HepG2 (cell line): ENCODE measurements around the gene CDH13.

Experiments
- AGO1 ChIP-seq: fragments of 200-400 bp; formaldehyde crosslinking; IDR thresholded peaks from 2 replicates; pipeline ENCODE4 v1.6.1; 2017; ENCODE audit warnings: mild to moderate bottlenecking, low read depth, low read length, moderate library complexity; ENCODE audit not compliant: poor library complexity, severe bottlenecking
- CEBPB ChIP-seq: IDR thresholded peaks from 2 replicates; pipeline ENCODE4 v1.6.1; 2011; ENCODE audit warnings: low read depth, low read length, improper control_type of control experiment, borderline replicate concordance
- FOXA1 ChIP-seq, 2 experiments: fragments of 450-650 bp in 1 of 2; sonication (generic) in 1 of 2; formaldehyde crosslinking in 1 of 2; IDR thresholded peaks; 2 replicates each; pipeline versions ENCODE4 v1.4.0 to v1.6.1; 2016 to 2020; ENCODE audit warnings: missing genetic modification reagents in 1 of 2
- NCOA1 ChIP-seq: sonication (generic); formaldehyde crosslinking; IDR thresholded peaks from 2 replicates; pipeline ENCODE4 v1.9.0; 2021; ENCODE audit warnings: missing genetic modification reagents
- NONO ChIP-seq, 2 experiments: fragments of 450-650 bp in 1 of 2; sonication (generic) in 1 of 2; formaldehyde crosslinking in 1 of 2; IDR thresholded peaks in 1 of 2; conservative IDR thresholded peaks in 1 of 2; 2 replicates each; pipeline versions ENCODE4 v1.6.1 to v1.8.0; 2017 to 2022; ENCODE audit warnings: mild to moderate bottlenecking in 1 of 2, missing genetic modification reagents in 1 of 2, moderate library complexity in 1 of 2
- NR2F1 ChIP-seq, 2 experiments: fragments of 450-650 bp in 1 of 2; formaldehyde crosslinking in 1 of 2; IDR thresholded peaks; 2 replicates each; pipeline versions ENCODE4 v1.5.0 to v1.6.1; 2016 to 2020; ENCODE audit warnings: mild to moderate bottlenecking in 1 of 2, missing compliant biosample characterization in 1 of 2, missing genetic modification reagents in 1 of 2, moderate library complexity in 1 of 2
- RXRA ChIP-seq: sonication (generic); formaldehyde crosslinking; IDR thresholded peaks from 2 replicates; pipeline ENCODE4 v1.5.1; 2020; ENCODE audit warnings: missing genetic modification reagents
- ZNF44 ChIP-seq: sonication (generic); formaldehyde crosslinking; IDR thresholded peaks from 2 replicates; pipeline ENCODE4 v1.5.1; 2020; ENCODE audit warnings: mild to moderate bottlenecking, missing genetic modification reagents
- TF ChIP-seq, protein P1 (sequence below): sonication (generic); formaldehyde crosslinking; IDR thresholded peaks from 2 replicates; pipeline ENCODE4 v1.4.0; 2020; ENCODE audit warnings: low read depth, missing genetic modification reagents
- TF ChIP-seq, protein P2 (sequence below): sonication (generic); formaldehyde crosslinking; IDR thresholded peaks from 2 replicates; pipeline ENCODE4 v1.4.0; 2020; ENCODE audit warnings: missing genetic modification reagents
- TF ChIP-seq, protein P3 (sequence below): sonication (generic); formaldehyde crosslinking; IDR thresholded peaks from 2 replicates; pipeline ENCODE4 v1.5.0; 2020; ENCODE audit warnings: mild to moderate bottlenecking, missing genetic modification reagents, moderate library complexity
- TF ChIP-seq, protein P4 (sequence below): sonication (generic); formaldehyde crosslinking; IDR thresholded peaks from 2 replicates; pipeline ENCODE4 v1.9.0; 2021; ENCODE audit warnings: missing genetic modification reagents, borderline replicate concordance

DNA sequence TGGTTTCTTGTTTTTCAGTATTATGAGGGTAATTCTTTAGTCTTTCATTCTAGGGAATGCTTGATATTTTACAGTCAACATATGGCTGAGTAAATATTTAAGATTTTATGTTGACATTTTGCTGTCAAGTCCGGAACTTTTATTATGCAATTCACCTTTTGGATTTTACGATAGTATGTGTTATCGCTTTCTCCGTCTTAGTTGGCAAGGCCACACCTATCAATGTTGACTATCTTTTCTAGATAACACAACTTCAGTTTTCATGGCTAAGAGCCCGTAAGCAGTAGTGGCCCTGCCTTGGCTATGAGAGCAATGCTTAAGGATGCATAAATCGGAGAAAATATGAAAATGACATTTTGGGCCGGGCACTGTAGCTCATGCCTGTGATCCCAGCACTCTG is 39.5 kb upstream of the CDH13 start:
- TF ChIP-seq CEBPB (no peak), FOXA1 (IDR thresholded peaks at IDR 0.05) (no peak), FOXA1 (CRISPR knock-in tag; IDR thresholded peaks at IDR 0.05) (no peak), NCOA1 (CRISPR knock-in tag) (no peak), NONO (IDR thresholded peaks at IDR 0.05) (no peak), NONO (CRISPR knock-in tag; conservative IDR thresholded peaks at IDR 0.05) (no peak), AGO1 (no peak), NR2F1 (CRISPR knock-in tag; IDR thresholded peaks at IDR 0.05) (no peak), ZNF44 (CRISPR knock-in tag) (no peak), RXRA (no peak)
- TF ChIP-seq, protein P1, sequence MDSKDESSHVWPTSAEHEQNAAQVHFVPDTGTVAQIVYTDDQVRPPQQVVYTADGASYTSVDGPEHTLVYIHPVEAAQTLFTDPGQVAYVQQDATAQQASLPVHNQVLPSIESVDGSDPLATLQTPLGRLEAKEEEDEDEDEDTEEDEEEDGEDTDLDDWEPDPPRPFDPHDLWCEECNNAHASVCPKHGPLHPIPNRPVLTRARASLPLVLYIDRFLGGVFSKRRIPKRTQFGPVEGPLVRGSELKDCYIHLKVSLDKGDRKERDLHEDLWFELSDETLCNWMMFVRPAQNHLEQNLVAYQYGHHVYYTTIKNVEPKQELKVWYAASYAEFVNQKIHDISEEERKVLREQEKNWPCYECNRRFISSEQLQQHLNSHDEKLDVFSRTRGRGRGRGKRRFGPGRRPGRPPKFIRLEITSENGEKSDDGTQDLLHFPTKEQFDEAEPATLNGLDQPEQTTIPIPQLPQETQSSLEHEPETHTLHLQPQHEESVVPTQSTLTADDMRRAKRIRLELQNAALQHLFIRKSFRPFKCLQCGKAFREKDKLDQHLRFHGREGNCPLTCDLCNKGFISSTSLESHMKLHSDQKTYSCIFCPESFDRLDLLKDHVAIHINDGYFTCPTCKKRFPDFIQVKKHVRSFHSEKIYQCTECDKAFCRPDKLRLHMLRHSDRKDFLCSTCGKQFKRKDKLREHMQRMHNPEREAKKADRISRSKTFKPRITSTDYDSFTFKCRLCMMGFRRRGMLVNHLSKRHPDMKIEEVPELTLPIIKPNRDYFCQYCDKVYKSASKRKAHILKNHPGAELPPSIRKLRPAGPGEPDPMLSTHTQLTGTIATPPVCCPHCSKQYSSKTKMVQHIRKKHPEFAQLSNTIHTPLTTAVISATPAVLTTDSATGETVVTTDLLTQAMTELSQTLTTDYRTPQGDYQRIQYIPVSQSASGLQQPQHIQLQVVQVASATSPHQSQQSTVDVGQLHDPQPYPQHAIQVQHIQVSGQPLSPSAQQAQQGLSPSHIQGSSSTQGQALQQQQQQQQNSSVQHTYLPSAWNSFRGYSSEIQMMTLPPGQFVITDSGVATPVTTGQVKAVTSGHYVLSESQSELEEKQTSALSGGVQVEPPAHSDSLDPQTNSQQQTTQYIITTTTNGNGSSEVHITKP, result no peak
- TF ChIP-seq, protein P2, sequence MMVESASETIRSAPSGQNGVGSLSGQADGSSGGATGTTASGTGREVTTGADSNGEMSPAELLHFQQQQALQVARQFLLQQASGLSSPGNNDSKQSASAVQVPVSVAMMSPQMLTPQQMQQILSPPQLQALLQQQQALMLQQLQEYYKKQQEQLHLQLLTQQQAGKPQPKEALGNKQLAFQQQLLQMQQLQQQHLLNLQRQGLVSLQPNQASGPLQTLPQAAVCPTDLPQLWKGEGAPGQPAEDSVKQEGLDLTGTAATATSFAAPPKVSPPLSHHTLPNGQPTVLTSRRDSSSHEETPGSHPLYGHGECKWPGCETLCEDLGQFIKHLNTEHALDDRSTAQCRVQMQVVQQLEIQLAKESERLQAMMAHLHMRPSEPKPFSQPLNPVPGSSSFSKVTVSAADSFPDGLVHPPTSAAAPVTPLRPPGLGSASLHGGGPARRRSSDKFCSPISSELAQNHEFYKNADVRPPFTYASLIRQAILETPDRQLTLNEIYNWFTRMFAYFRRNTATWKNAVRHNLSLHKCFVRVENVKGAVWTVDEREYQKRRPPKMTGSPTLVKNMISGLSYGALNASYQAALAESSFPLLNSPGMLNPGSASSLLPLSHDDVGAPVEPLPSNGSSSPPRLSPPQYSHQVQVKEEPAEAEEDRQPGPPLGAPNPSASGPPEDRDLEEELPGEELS (CRISPR knock-in tag), result no peak
- TF ChIP-seq, protein P3, sequence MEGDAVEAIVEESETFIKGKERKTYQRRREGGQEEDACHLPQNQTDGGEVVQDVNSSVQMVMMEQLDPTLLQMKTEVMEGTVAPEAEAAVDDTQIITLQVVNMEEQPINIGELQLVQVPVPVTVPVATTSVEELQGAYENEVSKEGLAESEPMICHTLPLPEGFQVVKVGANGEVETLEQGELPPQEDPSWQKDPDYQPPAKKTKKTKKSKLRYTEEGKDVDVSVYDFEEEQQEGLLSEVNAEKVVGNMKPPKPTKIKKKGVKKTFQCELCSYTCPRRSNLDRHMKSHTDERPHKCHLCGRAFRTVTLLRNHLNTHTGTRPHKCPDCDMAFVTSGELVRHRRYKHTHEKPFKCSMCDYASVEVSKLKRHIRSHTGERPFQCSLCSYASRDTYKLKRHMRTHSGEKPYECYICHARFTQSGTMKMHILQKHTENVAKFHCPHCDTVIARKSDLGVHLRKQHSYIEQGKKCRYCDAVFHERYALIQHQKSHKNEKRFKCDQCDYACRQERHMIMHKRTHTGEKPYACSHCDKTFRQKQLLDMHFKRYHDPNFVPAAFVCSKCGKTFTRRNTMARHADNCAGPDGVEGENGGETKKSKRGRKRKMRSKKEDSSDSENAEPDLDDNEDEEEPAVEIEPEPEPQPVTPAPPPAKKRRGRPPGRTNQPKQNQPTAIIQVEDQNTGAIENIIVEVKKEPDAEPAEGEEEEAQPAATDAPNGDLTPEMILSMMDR, result no peak
- TF ChIP-seq, protein P4, sequence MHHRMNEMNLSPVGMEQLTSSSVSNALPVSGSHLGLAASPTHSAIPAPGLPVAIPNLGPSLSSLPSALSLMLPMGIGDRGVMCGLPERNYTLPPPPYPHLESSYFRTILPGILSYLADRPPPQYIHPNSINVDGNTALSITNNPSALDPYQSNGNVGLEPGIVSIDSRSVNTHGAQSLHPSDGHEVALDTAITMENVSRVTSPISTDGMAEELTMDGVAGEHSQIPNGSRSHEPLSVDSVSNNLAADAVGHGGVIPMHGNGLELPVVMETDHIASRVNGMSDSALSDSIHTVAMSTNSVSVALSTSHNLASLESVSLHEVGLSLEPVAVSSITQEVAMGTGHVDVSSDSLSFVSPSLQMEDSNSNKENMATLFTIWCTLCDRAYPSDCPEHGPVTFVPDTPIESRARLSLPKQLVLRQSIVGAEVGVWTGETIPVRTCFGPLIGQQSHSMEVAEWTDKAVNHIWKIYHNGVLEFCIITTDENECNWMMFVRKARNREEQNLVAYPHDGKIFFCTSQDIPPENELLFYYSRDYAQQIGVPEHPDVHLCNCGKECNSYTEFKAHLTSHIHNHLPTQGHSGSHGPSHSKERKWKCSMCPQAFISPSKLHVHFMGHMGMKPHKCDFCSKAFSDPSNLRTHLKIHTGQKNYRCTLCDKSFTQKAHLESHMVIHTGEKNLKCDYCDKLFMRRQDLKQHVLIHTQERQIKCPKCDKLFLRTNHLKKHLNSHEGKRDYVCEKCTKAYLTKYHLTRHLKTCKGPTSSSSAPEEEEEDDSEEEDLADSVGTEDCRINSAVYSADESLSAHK, result no peak
